GM10248 (cell line): ENCODE results near the gene CEP128.
A peak's percentile ranks its signal among the peaks of the same experiment; 100 is the strongest.

ENCODE experiments used
- CTCF ChIA-PET: fragments of 300-600 bp; sonication (Branson Sonifier 250); formaldehyde crosslinking; extraction: SDS; loops from one replicate; lab custom pipeline; 2021; ENCODE audit warnings: antibody characterized with exemption; lab: Yijun Ruan, JAX
- POLR2A ChIA-PET: fragments of 350-650 bp; sonication (Branson Sonifier 250); formaldehyde crosslinking; extraction: SDS; loops from one replicate; lab custom pipeline; 2020; ENCODE audit warnings: antibody characterized with exemption; lab: Yijun Ruan, JAX
- DNase-seq: peaks from one replicate; pipeline ENCODE4 v3.0.0; 2012; ENCODE audit errors: extremely low spot score
- TF ChIP-seq, protein P1 (sequence below): IDR thresholded peaks from 2 replicates; pipeline ENCODE4 v1.5.1; 2012; ENCODE audit warnings: mild to moderate bottlenecking, low read depth; ENCODE audit errors: extremely low read depth, missing control alignments, control extremely low read depth

Gene CEP128

GRCh38 chr14:80973931-80974641 lies 32.5 kb upstream of the CEP128 start:
- TF ChIP-seq, protein P1, sequence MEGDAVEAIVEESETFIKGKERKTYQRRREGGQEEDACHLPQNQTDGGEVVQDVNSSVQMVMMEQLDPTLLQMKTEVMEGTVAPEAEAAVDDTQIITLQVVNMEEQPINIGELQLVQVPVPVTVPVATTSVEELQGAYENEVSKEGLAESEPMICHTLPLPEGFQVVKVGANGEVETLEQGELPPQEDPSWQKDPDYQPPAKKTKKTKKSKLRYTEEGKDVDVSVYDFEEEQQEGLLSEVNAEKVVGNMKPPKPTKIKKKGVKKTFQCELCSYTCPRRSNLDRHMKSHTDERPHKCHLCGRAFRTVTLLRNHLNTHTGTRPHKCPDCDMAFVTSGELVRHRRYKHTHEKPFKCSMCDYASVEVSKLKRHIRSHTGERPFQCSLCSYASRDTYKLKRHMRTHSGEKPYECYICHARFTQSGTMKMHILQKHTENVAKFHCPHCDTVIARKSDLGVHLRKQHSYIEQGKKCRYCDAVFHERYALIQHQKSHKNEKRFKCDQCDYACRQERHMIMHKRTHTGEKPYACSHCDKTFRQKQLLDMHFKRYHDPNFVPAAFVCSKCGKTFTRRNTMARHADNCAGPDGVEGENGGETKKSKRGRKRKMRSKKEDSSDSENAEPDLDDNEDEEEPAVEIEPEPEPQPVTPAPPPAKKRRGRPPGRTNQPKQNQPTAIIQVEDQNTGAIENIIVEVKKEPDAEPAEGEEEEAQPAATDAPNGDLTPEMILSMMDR = no peak

DNA sequence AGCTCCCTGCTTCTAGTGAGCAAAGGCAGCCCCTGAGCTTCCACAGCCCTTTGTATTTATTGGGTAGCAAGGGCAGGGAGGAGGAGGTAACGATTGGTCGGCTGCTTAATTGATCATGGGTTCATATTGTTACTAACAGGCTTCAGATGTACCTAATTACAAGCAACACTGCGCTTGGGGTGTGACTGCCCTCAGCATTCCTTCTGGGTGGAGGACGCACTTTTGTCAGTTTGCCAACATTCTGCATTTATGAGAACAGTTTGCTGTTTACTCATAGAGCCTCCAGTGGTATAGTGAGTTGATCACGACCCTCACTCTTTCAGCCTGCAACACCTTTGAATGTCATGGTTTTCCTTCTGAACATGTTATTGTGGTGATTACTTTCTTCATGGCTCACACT lies 23.5 kb upstream of the CEP128 start:
- TF ChIP-seq, protein P1 = no peak
- ChIA-PET CTCF (interaction anchor here (1.6 kb wide), 1 partner anchor 199 kb away, joined by 4 read pairs; no protein-coding TSS in a partner anchor), POLR2A (no interaction called here)
- no peak for DNase-seq

More at GRCh38 chr14:80973931-80974641, 32.5 kb upstream of the CEP128 start:
- CTCF ChIA-PET = interaction anchor here (0.8 to 9.6 kb wide), 4 partner anchors 13 to 196 kb away, joined by 3 to 103 read pairs (median 8); no protein-coding TSS in a partner anchor
- POLR2A ChIA-PET = no interaction called here
- DNase-seq = no peak

DNA sequence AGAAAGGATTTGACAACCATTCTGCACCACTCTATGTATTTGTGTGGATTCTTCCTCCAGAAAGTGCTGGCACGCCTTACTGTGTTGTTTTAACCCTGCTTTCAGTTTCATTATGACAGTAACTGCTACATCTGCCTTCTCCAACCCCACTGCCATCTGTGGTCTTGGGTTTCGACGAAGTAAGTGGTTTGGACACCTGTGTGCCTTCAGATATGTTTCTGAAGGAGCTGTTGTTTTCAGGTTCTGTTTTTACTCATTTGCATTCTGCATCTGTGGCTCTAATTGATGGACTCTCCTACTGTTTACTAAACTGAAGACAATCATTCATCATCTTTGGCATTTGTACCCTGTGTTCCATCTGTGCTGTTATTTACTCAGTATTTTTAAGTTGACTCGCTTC lies 18.0 kb upstream of the CEP128 start:
- TF ChIP-seq, protein P1 = no peak
- ChIA-PET CTCF (interaction anchor here (1.0 to 12.0 kb wide), 4 partner anchors 26 to 211 kb away, joined by 4 to 132 read pairs (median 8); no protein-coding TSS in a partner anchor), POLR2A (no interaction called here)
- peak; percentile 55 for DNase-seq

DNA sequence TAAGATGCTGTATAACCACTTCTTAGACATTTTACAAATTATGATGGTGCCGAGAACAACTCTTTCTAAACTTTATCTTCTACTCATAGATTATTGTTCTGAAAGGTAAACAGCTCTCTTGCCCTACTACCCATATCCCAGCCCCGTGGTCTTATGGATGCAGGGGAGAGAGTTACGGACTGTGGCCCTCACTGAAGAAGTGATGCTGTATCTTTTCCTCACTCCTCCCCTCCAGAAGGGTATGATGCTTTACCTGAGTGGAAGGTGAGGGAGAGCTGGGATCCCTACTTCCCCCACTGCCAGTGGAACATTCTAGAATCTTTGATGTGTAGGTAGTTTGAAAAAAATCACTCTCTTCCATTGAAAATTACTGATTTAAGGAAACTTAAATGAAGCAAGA lies 17.4 kb upstream of the CEP128 start:
- no peak for DNase-seq

DNA sequence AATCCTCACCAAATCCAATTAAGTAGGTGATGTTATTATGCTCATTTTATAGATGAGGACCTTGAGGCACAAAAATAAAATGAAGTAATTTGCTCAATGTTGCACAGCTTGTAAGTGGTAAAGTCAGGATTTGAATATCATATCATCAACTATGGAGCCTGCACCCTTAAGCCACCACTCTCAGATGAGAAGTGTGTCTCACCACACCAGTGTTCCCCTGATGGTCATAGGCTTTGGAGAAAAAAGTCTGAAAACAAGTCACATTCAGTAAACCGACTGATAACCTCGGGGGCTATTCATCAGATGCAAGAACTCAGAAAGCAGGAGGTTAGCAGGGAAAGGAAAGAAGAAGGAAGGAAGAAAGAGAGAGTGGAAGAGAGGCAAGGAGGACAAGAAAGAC lies 16.7 kb upstream of the CEP128 start:
- ChIA-PET CTCF (interaction anchor here (2.1 to 12.0 kb wide), 2 partner anchors 30 to 212 kb away, joined by 12 to 132 read pairs; no protein-coding TSS in a partner anchor), POLR2A (no interaction called here)
- TF ChIP-seq, protein P1 = no peak
- no peak for DNase-seq

More for the DNA sequence above, 17.4 kb upstream of the CEP128 start:
- CTCF ChIA-PET = interaction anchor here (1.4 to 12.0 kb wide), 3 partner anchors 26 to 212 kb away, joined by 4 to 132 read pairs (median 12); no protein-coding TSS in a partner anchor
- POLR2A ChIA-PET = no interaction called here
- TF ChIP-seq, protein P1 = no peak

DNA sequence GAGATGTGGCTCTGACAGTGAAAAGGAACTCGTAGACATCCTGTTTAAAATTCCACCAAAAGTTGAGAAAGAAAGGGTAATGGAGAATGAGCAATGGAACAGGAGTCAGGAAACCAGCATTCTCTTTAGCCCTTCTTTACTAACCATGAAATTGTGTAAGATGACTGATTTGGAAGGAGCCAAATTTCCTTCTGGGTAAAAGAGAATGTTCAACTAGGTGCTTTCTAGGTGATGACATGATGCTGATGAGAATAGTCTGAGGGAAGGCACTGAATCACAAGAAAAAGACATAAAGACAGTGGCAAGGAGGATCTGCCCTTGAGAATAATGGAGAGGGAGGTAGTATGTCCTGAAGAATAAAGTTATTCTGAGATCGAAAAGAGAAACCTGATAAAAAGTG lies 16.1 kb upstream of the CEP128 start:
- no peak for DNase-seq
- POLR2A ChIA-PET = no interaction called here
- TF ChIP-seq, protein P1 = no peak
- CTCF ChIA-PET = interaction anchor here (12.0 kb wide), 1 partner anchor 30 kb away, joined by 132 read pairs; no protein-coding TSS in a partner anchor
